GM12878 (cell line): Measurements from ENCODE around the gene CMSS1. TPM values are rescaled to one million over a fixed set of nuclear protein-coding genes. Genes with fewer than 3 reads are reported as not detected.

Experiments
- ATAC-seq: fragments of 200-7000 bp; cut with Tn5 transposase; 3 replicates; pipeline ENCODE4 v1.9.1; 2020; ENCODE audit warnings: mild to moderate bottlenecking, moderate library complexity
- BruUV-seq: library from RNA; stranded (reverse); fragments of 400-500 nt; replicated peaks from 2 replicates; lab custom pipeline; 2021; lab: Mats Ljungman, UMichigan
- CTCF ChIA-PET: fragments of 300-600 bp; sonication (Branson Sonifier 250); formaldehyde crosslinking; extraction: SDS; loops from one replicate; lab custom pipeline; 2021; ENCODE audit warnings: inconsistent platforms; lab: Yijun Ruan, JAX
- POLR2A ChIA-PET: fragments of 350-600 bp; formaldehyde crosslinking; extraction: SDS; loops from one replicate; lab custom pipeline; 2021; ENCODE audit warnings: inconsistent platforms; lab: Charles Lee
- RAD21 ChIA-PET: fragments of 300-600 bp; sonication (Branson Sonifier 250); formaldehyde crosslinking; loops from one replicate; lab custom pipeline; 2023; ENCODE audit warnings: antibody characterized with exemption; ENCODE audit not compliant: unreplicated experiment; lab: Charles Lee
- SMC1A ChIA-PET: fragments of 300-600 bp; sonication (Branson Sonifier 250); formaldehyde crosslinking; loops from one replicate; lab custom pipeline; 2023; ENCODE audit not compliant: unreplicated experiment, uncharacterized antibody; lab: Charles Lee
- DNase-seq: peaks from one replicate; pipeline ENCODE4 v3.0.0-alpha.2; 2011; ENCODE audit warnings: low read depth, low spot score
- FAIRE-seq: peaks from 3 replicates; lab custom pipeline; 2011; peaks lifted over from hg19 to GRCh38; lab: Jason Lieb, UNC
- H2AFZ ChIP-seq: 2 replicates; pipeline ENCODE4 v1.6.0; 2011; ENCODE audit warnings: low read depth, low read length, control low read depth; ENCODE audit not compliant: control insufficient read depth
- H3K27ac ChIP-seq: 2 replicates; pipeline ENCODE4 v1.5.1; 2011; ENCODE audit warnings: control low read depth; ENCODE audit not compliant: control insufficient read depth, insufficient read depth
- H3K27me3 ChIP-seq, 2 experiments: replicated peaks in 1 of 2; 2 replicates each; pipeline versions ENCODE4 v1.6.0 to v1.6.1; 2011; ENCODE audit warnings: low read length in 1 of 2; ENCODE audit not compliant: control insufficient read depth in 2 of 2, insufficient read depth in 2 of 2
- H3K36me3 ChIP-seq, 2 experiments: 2 replicates each; pipeline ENCODE4 v1.5.1; 2011; ENCODE audit warnings: low read length in 1 of 2; ENCODE audit not compliant: control insufficient read depth in 2 of 2, insufficient read depth in 2 of 2
- H3K4me1 ChIP-seq: 2 replicates; pipeline ENCODE4 v1.6.1; 2011; ENCODE audit warnings: mild to moderate bottlenecking, low read length, moderate library complexity, mixed read lengths; ENCODE audit not compliant: control insufficient read depth, insufficient read depth
- H3K4me2 ChIP-seq: 2 replicates; pipeline ENCODE4 v1.6.0; 2011; ENCODE audit warnings: control low read depth; ENCODE audit not compliant: control insufficient read depth, insufficient read depth
- H3K4me3 ChIP-seq: fragments of 200-600 bp; sonication (generic); 2 replicates; pipeline ENCODE4 v1.5.1; 2016
- H3K79me2 ChIP-seq: 2 replicates; pipeline ENCODE4 v1.6.0; 2011; ENCODE audit warnings: low read length; ENCODE audit not compliant: control insufficient read depth, insufficient read depth
- H3K9ac ChIP-seq: 2 replicates; pipeline ENCODE4 v1.8.0; 2011; ENCODE audit warnings: low read length, control low read depth, mixed read lengths; ENCODE audit not compliant: control insufficient read depth, insufficient read depth
- H3K9me3 ChIP-seq: replicated peaks from 3 replicates; pipeline ENCODE4 v1.5.1; 2011; ENCODE audit warnings: mild to moderate bottlenecking, low read length; ENCODE audit not compliant: control insufficient read depth, insufficient read depth
- H4K20me1 ChIP-seq: 2 replicates; pipeline ENCODE4 v1.6.0; 2011; ENCODE audit not compliant: control insufficient read depth, insufficient read depth
- KAT2A ChIP-seq: conservative IDR thresholded peaks from 2 replicates; pipeline ENCODE4 v1.6.1; 2011; ENCODE audit warnings: low read depth, low read length; ENCODE audit not compliant: control insufficient read depth
- MEF2B ChIP-seq: fragments of 450-650 bp; IDR thresholded peaks from 2 replicates; pipeline ENCODE4 v1.6.1; 2018; ENCODE audit warnings: mild to moderate bottlenecking, moderate library complexity; ENCODE audit not compliant: partially characterized antibody, poor library complexity, severe bottlenecking
- RFX5 ChIP-seq: IDR thresholded peaks from 2 replicates; pipeline ENCODE4 v1.6.1; 2011; ENCODE audit warnings: low read depth, low read length, improper control_type of control experiment
- TAF1 ChIP-seq: IDR thresholded peaks from 2 replicates; pipeline ENCODE4 v1.6.1; 2011; ENCODE audit warnings: mild to moderate bottlenecking, low read depth, low read length, borderline replicate concordance
- WGBS: methylation state at CpG from one replicate; pipeline ENCODE4 v1.1.6; 2016; ENCODE audit warnings: low lambda C conversion rate; ENCODE audit not compliant: insufficient replicate concordance, insufficient coverage; ENCODE audit errors: missing lambda C conversion rate; 5-methylcytosine and 5-hydroxymethylcytosine counted together
- in situ Hi-C: fragments of 300-500 bp; cut with MboI; formaldehyde crosslinking; loops from 9 replicates; pipeline ENCODE4 v1.14.3; 2018; ENCODE audit warnings: mixed read lengths
- intact Hi-C: fragments of 100-400 bp; cut with micrococcal nuclease; formaldehyde crosslinking; loops from one replicate; pipeline ENCODE4 v1.14.2; 2022; ENCODE audit not compliant: unreplicated experiment
- polyA plus RNA-seq, 11 experiments: library from polyadenylated mRNA; depleted of rRNA in 4 of 11; unstranded in 6 of 11; stranded (reverse) in 5 of 11; fragments of >200 nt; fragmentation: Nextera tagmentation in 4 of 11; fragmentation: Illumina TruSeq in 1 of 11; extraction: Ambion mirVana in 4 of 11; extraction: Trizol in 1 of 11; gene quantifications; 1 replicate in 1 of 11; 2 replicates in 10 of 11; pipeline versions ENCODE4 v1.2.1 to v1.2.3, GENCODE V29; 2011 to 2016; ENCODE audit warnings: inconsistent platforms in 2 of 11, missing spikeins in 2 of 11, low read depth in 1 of 11
- total RNA-seq, 4 experiments: library from RNA; depleted of rRNA in 3 of 4; stranded (reverse); fragments of >200 nt in 3 of 4; fragmentation: Illumina TruSeq in 1 of 4; extraction: Trizol in 1 of 4; gene quantifications; 2 replicates each; pipeline versions ENCODE4 v1.2.1 to v1.2.3, GENCODE V29; 2013 to 2021
- TF ChIP-seq, protein P1 (sequence below): fragments of 450-650 bp; IDR thresholded peaks from 2 replicates; pipeline ENCODE4 v1.6.1; 2017; ENCODE audit warnings: borderline replicate concordance
- TF ChIP-seq, protein P2 (sequence below): fragments of 450-650 bp; conservative IDR thresholded peaks from 2 replicates; pipeline ENCODE4 v1.6.1; 2017; ENCODE audit warnings: mild to moderate bottlenecking, moderate library complexity
- TF ChIP-seq, protein P3 (sequence below): fragments of 450-650 bp; IDR thresholded peaks from 2 replicates; pipeline ENCODE4 v1.6.1; 2018; ENCODE audit warnings: mild to moderate bottlenecking, low read depth, moderate library complexity; ENCODE audit not compliant: partially characterized antibody
- TF ChIP-seq, protein P4 (sequence below): IDR thresholded peaks from 2 replicates; pipeline ENCODE4 v1.6.1; 2011; ENCODE audit warnings: borderline replicate concordance, low read depth, mild to moderate bottlenecking, moderate library complexity, low read length; ENCODE audit not compliant: insufficient read depth, poor library complexity, severe bottlenecking

Gene CMSS1
- total and polyA plus RNA-seq, 10 of the 15 experiments (the other 5 are each of a cell fraction or from before 2014, with no cell fraction given): 31.0 to 118 (median 70.1) TPM

DNA sequence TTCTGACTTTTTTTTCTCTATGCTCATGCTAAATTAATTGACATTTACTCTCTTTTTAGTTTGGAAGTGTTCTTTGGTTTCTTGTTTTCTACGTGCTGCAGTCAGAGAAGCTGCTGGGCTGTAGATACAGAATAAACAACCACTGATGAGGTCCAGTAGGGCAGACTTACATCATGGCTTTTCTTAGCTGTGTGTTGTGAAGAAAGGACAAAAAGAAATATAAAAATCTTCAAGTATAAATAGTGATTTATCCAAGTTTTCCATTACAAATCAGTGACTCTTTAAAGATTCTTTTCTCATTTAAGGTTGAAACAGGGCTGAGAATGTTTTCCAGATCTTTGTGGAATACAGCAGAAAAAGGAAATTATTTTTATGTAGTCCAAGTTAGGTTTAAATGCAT is 122.2 kb downstream of the CMSS1 start:
- POLR2A ChIA-PET: no interaction called here
- Histone ChIP-seq H3K9me3 (no peaks in the 10 kb centered on the region), H3K79me2 (no peaks in the 10 kb centered on the region), H2AFZ (no peak overlapping the region), H3K36me3 (no peaks in the 10 kb centered on the region), H3K27ac (no peak overlapping the region), H3K4me1 (peaks cover 24% of the 10 kb centered on the region), H3K4me2 (no peak overlapping the region), H3K9ac (no peak overlapping the region), H4K20me1 (no peaks in the 10 kb centered on the region)
- RAD21 ChIA-PET: interaction anchor here (1.5 kb wide), 1 partner anchor 105 kb away, joined by 3 read pairs; no protein-coding TSS in a partner anchor
- no TSS peak for BruUV-seq
- ATAC-seq (no peak), FAIRE-seq (no peak)
- in situ Hi-C loops (no loop called here), intact Hi-C loops (loop anchor here (5.0 kb wide), 1 partner anchor 98 kb away; no protein-coding TSS in a partner anchor)
- TF ChIP-seq RFX5: no peak
- no peak for TF ChIP-seq TAF1
- TF ChIP-seq, protein P1, sequence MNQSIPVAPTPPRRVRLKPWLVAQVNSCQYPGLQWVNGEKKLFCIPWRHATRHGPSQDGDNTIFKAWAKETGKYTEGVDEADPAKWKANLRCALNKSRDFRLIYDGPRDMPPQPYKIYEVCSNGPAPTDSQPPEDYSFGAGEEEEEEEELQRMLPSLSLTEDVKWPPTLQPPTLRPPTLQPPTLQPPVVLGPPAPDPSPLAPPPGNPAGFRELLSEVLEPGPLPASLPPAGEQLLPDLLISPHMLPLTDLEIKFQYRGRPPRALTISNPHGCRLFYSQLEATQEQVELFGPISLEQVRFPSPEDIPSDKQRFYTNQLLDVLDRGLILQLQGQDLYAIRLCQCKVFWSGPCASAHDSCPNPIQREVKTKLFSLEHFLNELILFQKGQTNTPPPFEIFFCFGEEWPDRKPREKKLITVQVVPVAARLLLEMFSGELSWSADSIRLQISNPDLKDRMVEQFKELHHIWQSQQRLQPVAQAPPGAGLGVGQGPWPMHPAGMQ: no peak
- TF ChIP-seq, protein P2, sequence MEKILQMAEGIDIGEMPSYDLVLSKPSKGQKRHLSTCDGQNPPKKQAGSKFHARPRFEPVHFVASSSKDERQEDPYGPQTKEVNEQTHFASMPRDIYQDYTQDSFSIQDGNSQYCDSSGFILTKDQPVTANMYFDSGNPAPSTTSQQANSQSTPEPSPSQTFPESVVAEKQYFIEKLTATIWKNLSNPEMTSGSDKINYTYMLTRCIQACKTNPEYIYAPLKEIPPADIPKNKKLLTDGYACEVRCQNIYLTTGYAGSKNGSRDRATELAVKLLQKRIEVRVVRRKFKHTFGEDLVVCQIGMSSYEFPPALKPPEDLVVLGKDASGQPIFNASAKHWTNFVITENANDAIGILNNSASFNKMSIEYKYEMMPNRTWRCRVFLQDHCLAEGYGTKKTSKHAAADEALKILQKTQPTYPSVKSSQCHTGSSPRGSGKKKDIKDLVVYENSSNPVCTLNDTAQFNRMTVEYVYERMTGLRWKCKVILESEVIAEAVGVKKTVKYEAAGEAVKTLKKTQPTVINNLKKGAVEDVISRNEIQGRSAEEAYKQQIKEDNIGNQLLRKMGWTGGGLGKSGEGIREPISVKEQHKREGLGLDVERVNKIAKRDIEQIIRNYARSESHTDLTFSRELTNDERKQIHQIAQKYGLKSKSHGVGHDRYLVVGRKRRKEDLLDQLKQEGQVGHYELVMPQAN: no peak
- TF ChIP-seq MEF2B: no peak
- TF ChIP-seq KAT2A: no peak
- TF ChIP-seq, protein P3, sequence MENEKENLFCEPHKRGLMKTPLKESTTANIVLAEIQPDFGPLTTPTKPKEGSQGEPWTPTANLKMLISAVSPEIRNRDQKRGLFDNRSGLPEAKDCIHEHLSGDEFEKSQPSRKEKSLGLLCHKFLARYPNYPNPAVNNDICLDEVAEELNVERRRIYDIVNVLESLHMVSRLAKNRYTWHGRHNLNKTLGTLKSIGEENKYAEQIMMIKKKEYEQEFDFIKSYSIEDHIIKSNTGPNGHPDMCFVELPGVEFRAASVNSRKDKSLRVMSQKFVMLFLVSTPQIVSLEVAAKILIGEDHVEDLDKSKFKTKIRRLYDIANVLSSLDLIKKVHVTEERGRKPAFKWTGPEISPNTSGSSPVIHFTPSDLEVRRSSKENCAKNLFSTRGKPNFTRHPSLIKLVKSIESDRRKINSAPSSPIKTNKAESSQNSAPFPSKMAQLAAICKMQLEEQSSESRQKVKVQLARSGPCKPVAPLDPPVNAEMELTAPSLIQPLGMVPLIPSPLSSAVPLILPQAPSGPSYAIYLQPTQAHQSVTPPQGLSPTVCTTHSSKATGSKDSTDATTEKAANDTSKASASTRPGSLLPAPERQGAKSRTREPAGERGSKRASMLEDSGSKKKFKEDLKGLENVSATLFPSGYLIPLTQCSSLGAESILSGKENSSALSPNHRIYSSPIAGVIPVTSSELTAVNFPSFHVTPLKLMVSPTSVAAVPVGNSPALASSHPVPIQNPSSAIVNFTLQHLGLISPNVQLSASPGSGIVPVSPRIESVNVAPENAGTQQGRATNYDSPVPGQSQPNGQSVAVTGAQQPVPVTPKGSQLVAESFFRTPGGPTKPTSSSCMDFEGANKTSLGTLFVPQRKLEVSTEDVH: no peak
- TF ChIP-seq, protein P4, sequence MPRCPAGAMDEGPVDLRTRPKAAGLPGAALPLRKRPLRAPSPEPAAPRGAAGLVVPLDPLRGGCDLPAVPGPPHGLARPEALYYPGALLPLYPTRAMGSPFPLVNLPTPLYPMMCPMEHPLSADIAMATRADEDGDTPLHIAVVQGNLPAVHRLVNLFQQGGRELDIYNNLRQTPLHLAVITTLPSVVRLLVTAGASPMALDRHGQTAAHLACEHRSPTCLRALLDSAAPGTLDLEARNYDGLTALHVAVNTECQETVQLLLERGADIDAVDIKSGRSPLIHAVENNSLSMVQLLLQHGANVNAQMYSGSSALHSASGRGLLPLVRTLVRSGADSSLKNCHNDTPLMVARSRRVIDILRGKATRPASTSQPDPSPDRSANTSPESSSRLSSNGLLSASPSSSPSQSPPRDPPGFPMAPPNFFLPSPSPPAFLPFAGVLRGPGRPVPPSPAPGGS: no peak
- TF ChIP-seq, all 136 proteins: peak for 0
- no peak overlapping the region for H3K4me3 ChIP-seq
- no peaks in the 10 kb centered on the region for H3K27me3 ChIP-seq
- SMC1A ChIA-PET: interaction anchor here (0.8 to 4.1 kb wide), 12 partner anchors 7 to 108 kb away, joined by 3 to 21 read pairs (median 6); no protein-coding TSS in a partner anchor
- WGBS: 81% methylated on average over 1 of the region's 1 CpG
- no peak for DNase-seq
- CTCF ChIA-PET: interaction anchor here (1.0 to 2.2 kb wide), 3 partner anchors 8 to 72 kb away, joined by 4 to 8 read pairs (median 6); no protein-coding TSS in a partner anchor
